GM23338 (cell line): ENCODE results near the gene MLLT3.

Experiments used
- CTCF ChIP-seq, 2 experiments: fragments of 200-600 bp in 1 of 2; sonication (generic) in 1 of 2; conservative IDR thresholded peaks; 2 replicates each; pipeline versions ENCODE4 v1.5.1 to v1.6.1; 2016 to 2017; ENCODE audit warnings: antibody characterized with exemption in 2 of 2, low read depth in 2 of 2, mild to moderate bottlenecking in 2 of 2, moderate library complexity in 1 of 2
- EZH2 ChIP-seq: fragments of 200-600 bp; sonication (generic); IDR thresholded peaks from one replicate; pipeline ENCODE4 v1.8.0; 2017; ENCODE audit warnings: antibody characterized with exemption, mild to moderate bottlenecking, low read depth; ENCODE audit not compliant: unreplicated experiment
- EZH2phosphoT487 ChIP-seq: fragments of 200-600 bp; sonication (generic); IDR thresholded peaks from one replicate; pipeline ENCODE4 v1.8.1; 2018; ENCODE audit warnings: antibody characterized with exemption; ENCODE audit not compliant: unreplicated experiment
- JUNB ChIP-seq: IDR thresholded peaks from one replicate; pipeline ENCODE4 v1.6.1; 2016; ENCODE audit warnings: antibody characterized with exemption; ENCODE audit not compliant: unreplicated experiment
- REST ChIP-seq: IDR thresholded peaks from one replicate; pipeline ENCODE4 v1.6.1; 2018; ENCODE audit warnings: antibody characterized with exemption; ENCODE audit not compliant: unreplicated experiment

GRCh38 chr9:20564650-20565049 is 57.6 kb downstream of the MLLT3 start:
- no peak for TF ChIP-seq CTCF (conservative IDR thresholded peaks at IDR 0.05; ENCODE audit: low read depth in 2 of 2)
- TF ChIP-seq EZH2 = no peak
- no peak for TF ChIP-seq REST
- no peak for TF ChIP-seq EZH2phosphoT487
- TF ChIP-seq JUNB = no peak
